ENCODE data around the gene TNIK.

The TNIK gene

GRCh38 chr3:171077261-171077660 is 382.9 kb downstream of the TNIK start:
- no peaks in the 10 kb centered on the region for H3K4me1 ChIP-seq (ENCODE audit: insufficient read depth, low read length, poor library complexity, severe bottlenecking)
- no peaks in the 10 kb centered on the region for H4K20me1 ChIP-seq (ENCODE audit: insufficient read depth, low read length, poor library complexity, severe bottlenecking)
- no peak overlapping the region for H3K9ac ChIP-seq (ENCODE audit: low read depth, low read length, poor library complexity, severe bottlenecking)
- peaks cover 49% of the 10 kb centered on the region; the same call in 1 of the 2 replicates for H3K36me3 ChIP-seq (ENCODE audit: insufficient read depth, low read length)
- no peaks in the 10 kb centered on the region for H3K27me3 ChIP-seq (ENCODE audit: insufficient read depth, low read length, poor library complexity, severe bottlenecking)
- H3K4me2 ChIP-seq (ENCODE audit: low read depth, low read length, poor library complexity, severe bottlenecking), result no peak overlapping the region
- TF ChIP-seq CTCF (conservative IDR thresholded peaks at IDR 0.05; ENCODE audit: low read length), result no peak
- TF ChIP-seq EZH2phosphoT487 (IDR thresholded peaks at IDR 0.05; ENCODE audit: borderline replicate concordance), result no peak
- no peaks in the 10 kb centered on the region for H3K9me3 ChIP-seq (ENCODE audit: insufficient read depth, low read depth, low read length)
- no peaks in the 10 kb centered on the region for H3K9me2 ChIP-seq (replicated peaks; ENCODE audit: low read depth, low read length)
- no peak overlapping the region for H3K4me3 ChIP-seq (ENCODE audit: low read length, poor library complexity, severe bottlenecking)
- H3F3A ChIP-seq (ENCODE audit: low read depth), result no peaks in the 10 kb centered on the region
- H2AFZ ChIP-seq (ENCODE audit: low read length), result no peak overlapping the region
- H3K79me2 ChIP-seq (ENCODE audit: insufficient read depth, low read length), result no peaks in the 10 kb centered on the region

- Histone ChIP-seq H3K9ac (ENCODE audit: low read depth, low read length, poor library complexity, severe bottlenecking) (no peak overlapping the region), H3K4me3 (ENCODE audit: low read length, poor library complexity, severe bottlenecking) (no peak overlapping the region), H3K36me3 (ENCODE audit: insufficient read depth, low read length) (peaks cover 53% of the 10 kb centered on the region; the same call in 1 of the 2 replicates), H4K20me1 (ENCODE audit: insufficient read depth, low read length, poor library complexity, severe bottlenecking) (no peaks in the 10 kb centered on the region), H3K4me2 (ENCODE audit: low read depth, low read length, poor library complexity, severe bottlenecking) (no peak overlapping the region), H3K4me1 (ENCODE audit: insufficient read depth, low read length, poor library complexity, severe bottlenecking) (no peaks in the 10 kb centered on the region), H3F3A (ENCODE audit: low read depth) (no peaks in the 10 kb centered on the region), H3K27me3 (ENCODE audit: insufficient read depth, low read length, poor library complexity, severe bottlenecking) (no peaks in the 10 kb centered on the region), H3K9me2 (replicated peaks; ENCODE audit: low read depth, low read length) (no peaks in the 10 kb centered on the region), H2AFZ (ENCODE audit: low read length) (no peak overlapping the region), H3K79me2 (ENCODE audit: insufficient read depth, low read length) (no peaks in the 10 kb centered on the region), H3K9me3 (ENCODE audit: insufficient read depth, low read depth, low read length) (no peaks in the 10 kb centered on the region)
- TF ChIP-seq EZH2phosphoT487 (IDR thresholded peaks at IDR 0.05; ENCODE audit: borderline replicate concordance) (no peak), CTCF (conservative IDR thresholded peaks at IDR 0.05; ENCODE audit: low read length) (no peak)
These were observed 387.8 kb downstream of the TNIK start for GRCh38 chr3:171072432-171072831.

GRCh38 chr3:171068658-171069057 is 391.5 kb downstream of the TNIK start:
- no peaks in the 10 kb centered on the region for H3K79me2 ChIP-seq (ENCODE audit: insufficient read depth, low read length)
- TF ChIP-seq CTCF (conservative IDR thresholded peaks at IDR 0.05; ENCODE audit: low read length), result no peak
- no peak for TF ChIP-seq EZH2phosphoT487 (IDR thresholded peaks at IDR 0.05; ENCODE audit: borderline replicate concordance)

More at GRCh38 chr3:171068658-171069057, 391.5 kb downstream of the TNIK start:
- no peaks in the 10 kb centered on the region for H3K9me3 ChIP-seq (ENCODE audit: insufficient read depth, low read depth, low read length)
- H4K20me1 ChIP-seq (ENCODE audit: insufficient read depth, low read length, poor library complexity, severe bottlenecking), result no peaks in the 10 kb centered on the region
- no peak overlapping the region for H3K9ac ChIP-seq (ENCODE audit: low read depth, low read length, poor library complexity, severe bottlenecking)
- no peak overlapping the region for H3K4me2 ChIP-seq (ENCODE audit: low read depth, low read length, poor library complexity, severe bottlenecking)
- H3F3A ChIP-seq (ENCODE audit: low read depth), result no peaks in the 10 kb centered on the region
- H3K9me2 ChIP-seq (replicated peaks; ENCODE audit: low read depth, low read length), result no peaks in the 10 kb centered on the region
- H3K4me3 ChIP-seq (ENCODE audit: low read length, poor library complexity, severe bottlenecking), result no peak overlapping the region
- no peak overlapping the region for H2AFZ ChIP-seq (ENCODE audit: low read length)
- no peaks in the 10 kb centered on the region for H3K4me1 ChIP-seq (ENCODE audit: insufficient read depth, low read length, poor library complexity, severe bottlenecking)
- no peaks in the 10 kb centered on the region for H3K27me3 ChIP-seq (ENCODE audit: insufficient read depth, low read length, poor library complexity, severe bottlenecking)
- peaks cover 64% of the 10 kb centered on the region; the same call in 1 of the 2 replicates for H3K36me3 ChIP-seq (ENCODE audit: insufficient read depth, low read length)

Data from Loucy (cell line).